Keratinocyte (primary cell): Measurements from ENCODE around the gene MEF2B. TPM values are rescaled to one million over a fixed set of nuclear protein-coding genes. Genes with fewer than 3 reads are reported as not detected.

Source experiments
- DNase-seq: peaks from one replicate; pipeline ENCODE4 v3.0.0-alpha.2; 2011; ENCODE audit warnings: low read depth, missing footprints, low spot score
- FAIRE-seq: peaks from 2 replicates; lab custom pipeline; 2011; peaks lifted over from hg19 to GRCh38; lab: Jason Lieb, UNC
- H2AFZ ChIP-seq: 2 replicates; pipeline ENCODE4 v1.6.0; 2012; ENCODE audit warnings: low read length, control low read depth, inconsistent platforms; ENCODE audit not compliant: control insufficient read depth
- H3K27ac ChIP-seq: 2 replicates; pipeline ENCODE4 v1.5.1; 2011; ENCODE audit warnings: low read length; ENCODE audit not compliant: control insufficient read depth, insufficient read depth
- H3K27me3 ChIP-seq: 3 replicates; pipeline ENCODE4 v1.6.0; 2011; ENCODE audit warnings: low read length; ENCODE audit not compliant: control insufficient read depth, insufficient read depth; ENCODE audit errors: extremely low read depth
- H3K36me3 ChIP-seq, 2 experiments: 2 replicates in 1 of 2; 3 replicates in 1 of 2; pipeline ENCODE4 v1.5.1; 2011; ENCODE audit warnings: low read length in 2 of 2, mild to moderate bottlenecking in 1 of 2; ENCODE audit not compliant: control insufficient read depth in 2 of 2, insufficient read depth in 2 of 2; ENCODE audit errors: extremely low read depth in 1 of 2
- H3K4me1 ChIP-seq: 3 replicates; pipeline ENCODE4 v1.5.1; 2011; ENCODE audit warnings: low read length; ENCODE audit not compliant: control insufficient read depth, insufficient read depth; ENCODE audit errors: extremely low read depth
- H3K4me2 ChIP-seq: 3 replicates; pipeline ENCODE4 v1.6.0; 2011; ENCODE audit warnings: low read depth, low read length; ENCODE audit not compliant: control insufficient read depth, insufficient read depth; ENCODE audit errors: extremely low read depth
- H3K4me3 ChIP-seq, 3 experiments: fragments of 200-600 bp in 1 of 3; sonication (generic) in 1 of 3; 2 replicates in 2 of 3; 3 replicates in 1 of 3; pipeline ENCODE4 v1.5.1; 2011 to 2016; ENCODE audit warnings: low read length in 3 of 3, mild to moderate bottlenecking in 3 of 3, control low read depth in 2 of 3, inconsistent platforms in 1 of 3, low read depth in 1 of 3, mixed read lengths in 1 of 3, mixed run types in 1 of 3, moderate library complexity in 1 of 3; ENCODE audit not compliant: control insufficient read depth in 2 of 3, insufficient read depth in 2 of 3; ENCODE audit errors: extremely low read depth in 1 of 3
- H3K79me2 ChIP-seq: 2 replicates; pipeline ENCODE4 v1.6.0; 2012; ENCODE audit warnings: low read length; ENCODE audit not compliant: control insufficient read depth, insufficient read depth
- H3K9ac ChIP-seq: 3 replicates; pipeline ENCODE4 v1.6.0; 2011; ENCODE audit warnings: low read length; ENCODE audit not compliant: control insufficient read depth, insufficient read depth; ENCODE audit errors: extremely low read depth
- H3K9me1 ChIP-seq: 3 replicates; pipeline ENCODE4 v1.6.0; 2011; ENCODE audit warnings: low read length; ENCODE audit not compliant: control insufficient read depth, insufficient read depth; ENCODE audit errors: extremely low read depth
- H3K9me3 ChIP-seq: 2 replicates; pipeline ENCODE4 v1.5.1; 2012; ENCODE audit warnings: low read depth, low read length; ENCODE audit not compliant: control insufficient read depth
- H4K20me1 ChIP-seq: 3 replicates; pipeline ENCODE4 v1.6.0; 2011; ENCODE audit warnings: low read length; ENCODE audit not compliant: control insufficient read depth, insufficient read depth; ENCODE audit errors: extremely low read depth
- CTCF ChIP-seq, 3 experiments: IDR thresholded peaks in 1 of 3; conservative IDR thresholded peaks in 1 of 3; optimal IDR thresholded peaks in 1 of 3; 2 replicates in 2 of 3; 3 replicates in 1 of 3; pipeline versions ENCODE3 to v1.5.1; 2011; ENCODE audit warnings: low read length in 3 of 3, mild to moderate bottlenecking in 3 of 3, moderate library complexity in 2 of 3, control low read depth in 1 of 3, inconsistent platforms in 1 of 3; ENCODE audit not compliant: insufficient read depth in 2 of 3; ENCODE audit errors: extremely low read depth in 1 of 3
- EZH2 ChIP-seq: IDR thresholded peaks from one replicate; pipeline ENCODE4 v1.6.1; 2012; ENCODE audit warnings: inconsistent platforms, mild to moderate bottlenecking, low read length, moderate library complexity
- dilution Hi-C: fragments of 300-500 bp; cut with MboI; formaldehyde crosslinking; loops from one replicate; pipeline ENCODE4 v1.7.0; 2020; ENCODE audit warnings: low sequenced_read_pairs; ENCODE audit not compliant: extremely low pct_ligation_motif_present
- polyA plus RNA-seq, 5 experiments: library from polyadenylated mRNA; depleted of rRNA in 3 of 5; stranded (reverse) in 3 of 5; stranded (forward) in 1 of 5; unstranded in 1 of 5; fragments of >200 nt; gene quantifications; 1 replicate in 1 of 5; 2 replicates in 3 of 5; 3 replicates in 1 of 5; pipeline versions ENCODE4 v1.2.1 to v1.2.3, GENCODE V29; 2011 to 2012; ENCODE audit warnings: missing spikeins in 2 of 5, low read depth in 1 of 5, low replicate concordance in 1 of 5

MEF2B gene
- polyA plus RNA-seq, 1 donor (not counting 4 experiments of a cell fraction or from before 2014, with no cell fraction given), result 0.05 TPM

- H3K36me3 ChIP-seq, result no peaks in the 10 kb centered on the region
- FAIRE-seq (no peak), DNase-seq (no peak)
- no peak overlapping the region for H3K4me3 ChIP-seq
- TF ChIP-seq CTCF (optimal IDR thresholded peaks at IDR 0.05 in 1 of 3, IDR thresholded peaks at IDR 0.05 in 1 of 3, conservative IDR thresholded peaks at IDR 0.05 in 1 of 3; ENCODE audit: extremely low read depth in 1 of 3, insufficient read depth in 2 of 3, low read length in 3 of 3) (no peak), EZH2 (no peak)
- H3K27ac ChIP-seq, result no peak overlapping the region
- H3K9ac ChIP-seq, result no peak overlapping the region
- H3K27me3 ChIP-seq, result peaks cover 8% of the 10 kb centered on the region
- H2AFZ ChIP-seq, result no peak overlapping the region
- no peaks in the 10 kb centered on the region for H3K4me1 ChIP-seq
- no peaks in the 10 kb centered on the region for H3K9me3 ChIP-seq
- no peaks in the 10 kb centered on the region for H4K20me1 ChIP-seq
- H3K79me2 ChIP-seq, result no peaks in the 10 kb centered on the region
- dilution Hi-C loops, result no loop called here
- no peak overlapping the region for H3K4me2 ChIP-seq
- no peaks in the 10 kb centered on the region for H3K9me1 ChIP-seq
Observed at GRCh38 chr19:19111136-19111835, 58.8 kb downstream of the MEF2B start.

GRCh38 chr19:19110410-19111135 lies 59.5 kb downstream of the MEF2B start:
- no peak for TF ChIP-seq EZH2
- TF ChIP-seq CTCF (optimal IDR thresholded peaks at IDR 0.05 in 1 of 3, IDR thresholded peaks at IDR 0.05 in 1 of 3, conservative IDR thresholded peaks at IDR 0.05 in 1 of 3; ENCODE audit: extremely low read depth in 1 of 3, insufficient read depth in 2 of 3, low read length in 3 of 3), result peak in 1 of 3 experiments; percentile 18
- no peaks in the 10 kb centered on the region for H3K9me1 ChIP-seq
- H3K4me1 ChIP-seq, result no peaks in the 10 kb centered on the region
- H3K27me3 ChIP-seq, result peaks cover 8% of the 10 kb centered on the region
- no peaks in the 10 kb centered on the region for H4K20me1 ChIP-seq
- DNase-seq, result no peak
- FAIRE-seq, result no peak
- dilution Hi-C loops, result no loop called here
- no peak overlapping the region for H3K27ac ChIP-seq
- no peak overlapping the region for H3K4me3 ChIP-seq
- no peak overlapping the region for H2AFZ ChIP-seq
- no peaks in the 10 kb centered on the region for H3K9me3 ChIP-seq
- H3K79me2 ChIP-seq, result no peaks in the 10 kb centered on the region
- no peak overlapping the region for H3K9ac ChIP-seq
- no peaks in the 10 kb centered on the region for H3K36me3 ChIP-seq
- no peak overlapping the region for H3K4me2 ChIP-seq
